CD14-positive monocyte (primary cell): ENCODE measurements around the gene SLC2A6. TPM values are rescaled to one million over a fixed set of nuclear protein-coding genes. Genes with fewer than 3 reads are reported as not detected.

Experiments
- DNase-seq, 3 donors: peaks; one replicate each; pipeline ENCODE4 v3.0.0-alpha.2; 2011 to 2022
- H2AFZ ChIP-seq: 2 replicates; pipeline ENCODE4 v1.6.0; 2012; ENCODE audit warnings: mild to moderate bottlenecking, low read depth, low read length, inconsistent platforms; ENCODE audit not compliant: insufficient read depth, poor library complexity, severe bottlenecking
- H3K27ac ChIP-seq, 2 donors: 1 replicate in 1 of 2; 2 replicates in 1 of 2; pipeline ENCODE4 v1.5.1; 2012 to 2013; ENCODE audit warnings: low read length in 2 of 2, control low read depth in 1 of 2, inconsistent platforms in 1 of 2, low read depth in 1 of 2, mild to moderate bottlenecking in 1 of 2
- H3K27me3 ChIP-seq, 2 donors: one replicate each; pipeline versions ENCODE4 v1.6.0 to v1.6.1; 2011 to 2013; ENCODE audit warnings: low read length in 2 of 2; ENCODE audit not compliant: control insufficient read depth in 2 of 2, insufficient read depth in 2 of 2
- H3K36me3 ChIP-seq, 2 donors: replicated peaks in 1 of 2; 1 replicate in 1 of 2; 2 replicates in 1 of 2; pipeline versions ENCODE4 v1.5.1 to v1.6.1; 2012 to 2013; ENCODE audit warnings: low read length in 2 of 2, control low read depth in 1 of 2, inconsistent platforms in 1 of 2, mild to moderate bottlenecking in 1 of 2; ENCODE audit not compliant: insufficient read depth in 2 of 2, control insufficient read depth in 1 of 2
- H3K4me1 ChIP-seq, 2 donors: 1 replicate in 1 of 2; 2 replicates in 1 of 2; pipeline versions ENCODE4 v1.5.1 to v1.6.1; 2012 to 2013; ENCODE audit warnings: low read length in 2 of 2, control low read depth in 1 of 2, inconsistent platforms in 1 of 2, mild to moderate bottlenecking in 1 of 2, moderate library complexity in 1 of 2; ENCODE audit not compliant: insufficient read depth in 2 of 2, control insufficient read depth in 1 of 2
- H3K4me2 ChIP-seq: replicated peaks from 2 replicates; pipeline ENCODE3; 2012; ENCODE audit warnings: low read length, moderate library complexity, mild to moderate bottlenecking; ENCODE audit not compliant: poor library complexity, severe bottlenecking; ENCODE audit errors: extremely low read depth
- H3K4me3 ChIP-seq, 3 experiments: fragments of 200-600 bp in 1 of 3; sonication (generic) in 1 of 3; replicated peaks in 1 of 3; 1 replicate in 2 of 3; 2 replicates in 1 of 3; pipeline ENCODE4 v1.5.1; 2011 to 2013; ENCODE audit warnings: low read length in 3 of 3, mild to moderate bottlenecking in 3 of 3, control low read depth in 2 of 3, low read depth in 2 of 3, inconsistent platforms in 1 of 3, moderate library complexity in 1 of 3
- H3K79me2 ChIP-seq: 2 replicates; pipeline ENCODE4 v1.6.0; 2012; ENCODE audit warnings: mild to moderate bottlenecking, control low read depth, inconsistent platforms, low read length, moderate library complexity; ENCODE audit not compliant: insufficient read depth
- H3K9ac ChIP-seq: 2 replicates; pipeline ENCODE4 v1.6.0; 2017; ENCODE audit warnings: low read length, mild to moderate bottlenecking; ENCODE audit not compliant: insufficient read depth, poor library complexity, severe bottlenecking
- H3K9me3 ChIP-seq, 2 donors: replicated peaks in 1 of 2; 1 replicate in 1 of 2; 2 replicates in 1 of 2; pipeline versions ENCODE4 v1.5.1 to v1.6.1; 2012 to 2013; ENCODE audit warnings: low read length in 2 of 2, control low read depth in 1 of 2; ENCODE audit not compliant: control insufficient read depth in 1 of 2, insufficient read depth in 1 of 2
- H4K20me1 ChIP-seq: 2 replicates; pipeline ENCODE4 v1.6.0; 2012; ENCODE audit warnings: mild to moderate bottlenecking, low read length, control low read depth, moderate library complexity; ENCODE audit not compliant: insufficient read depth
- H3K27ac Mint-ChIP-seq, 7 donors: one replicate each; pipeline ENCODE4 v1.8.0; 2020; ENCODE audit warnings: mild to moderate bottlenecking in 7 of 7, mixed read lengths in 7 of 7, moderate library complexity in 6 of 7, inconsistent platforms in 2 of 7
- H3K27me3 Mint-ChIP-seq, 3 donors: one replicate each; pipeline ENCODE4 v1.8.0; 2021 to 2022; ENCODE audit warnings: low read depth in 3 of 3, mild to moderate bottlenecking in 3 of 3, mixed read lengths in 3 of 3, moderate library complexity in 3 of 3, inconsistent platforms in 1 of 3
- H3K36me3 Mint-ChIP-seq, 2 donors: one replicate each; pipeline ENCODE4 v1.8.0; 2020; ENCODE audit warnings: mixed read lengths in 2 of 2, inconsistent platforms in 1 of 2, mild to moderate bottlenecking in 1 of 2
- H3K4me1 Mint-ChIP-seq: one replicate; pipeline ENCODE4 v1.8.0; 2020; ENCODE audit warnings: mild to moderate bottlenecking, mixed read lengths
- H3K4me3 Mint-ChIP-seq, 2 donors: one replicate each; pipeline ENCODE4 v1.8.0; 2020; ENCODE audit warnings: mild to moderate bottlenecking in 2 of 2, mixed read lengths in 2 of 2, moderate library complexity in 1 of 2
- H3K9me3 Mint-ChIP-seq, 7 donors: one replicate each; pipeline ENCODE4 v1.8.0; 2020 to 2022; ENCODE audit warnings: mixed read lengths in 7 of 7, mild to moderate bottlenecking in 6 of 7, moderate library complexity in 6 of 7, inconsistent platforms in 2 of 7
- WGBS: methylation state at CpG from one replicate; pipeline ENCODE4 v1.1.5; 2013; ENCODE audit warnings: missing lambda C conversion rate; ENCODE audit not compliant: insufficient coverage; 5-methylcytosine and 5-hydroxymethylcytosine counted together
- intact Hi-C, 2 donors: fragments of 100-400 bp; cut with micrococcal nuclease; formaldehyde crosslinking; loops; one replicate each; pipeline versions ENCODE4 v1.15.0 to v1.15.1; 2023
- polyA plus RNA-seq, 3 donors: library from polyadenylated mRNA; depleted of rRNA in 1 of 3; unstranded in 2 of 3; stranded (reverse) in 1 of 3; fragments of 300-500 nt in 2 of 3; fragments of >200 nt in 1 of 3; fragmentation: Illumina TruSeq in 2 of 3; gene quantifications; 1 replicate in 2 of 3; 2 replicates in 1 of 3; pipeline ENCODE4 v1.2.3, GENCODE V29; 2012 to 2021
- TF ChIP-seq, protein P1 (sequence below): fragments of 200-600 bp; IDR thresholded peaks from one replicate; pipeline ENCODE4 v1.8.0; 2022; ENCODE audit warnings: antibody characterized with exemption, mild to moderate bottlenecking

The SLC2A6 gene
- polyA plus RNA-seq, 3 donors, result 43.2 to 127 (median 60.4) TPM

DNA sequence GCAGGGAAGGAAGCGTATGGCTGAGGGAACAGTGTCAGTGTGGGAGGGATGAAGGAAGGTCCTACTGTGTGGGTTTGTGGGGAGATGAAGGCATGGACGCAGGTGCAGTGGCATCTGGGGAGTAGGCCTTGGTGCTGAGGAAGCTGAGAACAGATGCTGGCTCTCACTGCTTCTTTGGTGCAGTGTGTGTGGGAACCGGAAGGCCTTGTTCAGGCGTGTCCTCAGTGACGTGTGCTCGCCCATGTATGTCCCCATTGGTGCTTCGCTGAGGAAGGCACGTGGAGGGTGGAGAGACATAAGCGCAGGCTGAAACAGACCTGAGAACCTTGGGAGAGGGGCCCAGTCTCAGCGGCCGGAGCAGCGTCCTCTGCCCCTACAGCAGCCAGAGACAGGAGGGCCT is 38.0 kb downstream of the SLC2A6 start:
- 94% methylated on average over 9 of the region's 12 CpGs for WGBS
- H3K4me1 Mint-ChIP-seq, result no peaks in the 10 kb centered on the region
- H3K79me2 ChIP-seq, result no peaks in the 10 kb centered on the region
- H3K27ac Mint-ChIP-seq, result no peak overlapping the region
- H3K36me3 ChIP-seq, result no peaks in the 10 kb centered on the region
- H3K36me3 Mint-ChIP-seq, result no peaks in the 10 kb centered on the region
- no peak overlapping the region for H3K4me3 Mint-ChIP-seq
- no peak for DNase-seq
- H3K27ac ChIP-seq, result no peak overlapping the region
- H2AFZ ChIP-seq, result no peak overlapping the region
- no peaks in the 10 kb centered on the region for H3K27me3 ChIP-seq
- H3K9me3 ChIP-seq, result no peaks in the 10 kb centered on the region
- peaks cover 0 to 2% (median 0%) of the 10 kb centered on the region in 7 donors for H3K9me3 Mint-ChIP-seq
- no peak overlapping the region for H3K9ac ChIP-seq
- H3K4me2 ChIP-seq, result no peak overlapping the region
- H4K20me1 ChIP-seq, result no peaks in the 10 kb centered on the region
- intact Hi-C loops, result no loop called here
- no peak overlapping the region for H3K4me3 ChIP-seq
- H3K27me3 Mint-ChIP-seq, result peaks cover 0 to 9% (median 3%) of the 10 kb centered on the region in 3 donors
- no peaks in the 10 kb centered on the region for H3K4me1 ChIP-seq
- TF ChIP-seq, protein P1, sequence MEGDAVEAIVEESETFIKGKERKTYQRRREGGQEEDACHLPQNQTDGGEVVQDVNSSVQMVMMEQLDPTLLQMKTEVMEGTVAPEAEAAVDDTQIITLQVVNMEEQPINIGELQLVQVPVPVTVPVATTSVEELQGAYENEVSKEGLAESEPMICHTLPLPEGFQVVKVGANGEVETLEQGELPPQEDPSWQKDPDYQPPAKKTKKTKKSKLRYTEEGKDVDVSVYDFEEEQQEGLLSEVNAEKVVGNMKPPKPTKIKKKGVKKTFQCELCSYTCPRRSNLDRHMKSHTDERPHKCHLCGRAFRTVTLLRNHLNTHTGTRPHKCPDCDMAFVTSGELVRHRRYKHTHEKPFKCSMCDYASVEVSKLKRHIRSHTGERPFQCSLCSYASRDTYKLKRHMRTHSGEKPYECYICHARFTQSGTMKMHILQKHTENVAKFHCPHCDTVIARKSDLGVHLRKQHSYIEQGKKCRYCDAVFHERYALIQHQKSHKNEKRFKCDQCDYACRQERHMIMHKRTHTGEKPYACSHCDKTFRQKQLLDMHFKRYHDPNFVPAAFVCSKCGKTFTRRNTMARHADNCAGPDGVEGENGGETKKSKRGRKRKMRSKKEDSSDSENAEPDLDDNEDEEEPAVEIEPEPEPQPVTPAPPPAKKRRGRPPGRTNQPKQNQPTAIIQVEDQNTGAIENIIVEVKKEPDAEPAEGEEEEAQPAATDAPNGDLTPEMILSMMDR, result no peak

DNA sequence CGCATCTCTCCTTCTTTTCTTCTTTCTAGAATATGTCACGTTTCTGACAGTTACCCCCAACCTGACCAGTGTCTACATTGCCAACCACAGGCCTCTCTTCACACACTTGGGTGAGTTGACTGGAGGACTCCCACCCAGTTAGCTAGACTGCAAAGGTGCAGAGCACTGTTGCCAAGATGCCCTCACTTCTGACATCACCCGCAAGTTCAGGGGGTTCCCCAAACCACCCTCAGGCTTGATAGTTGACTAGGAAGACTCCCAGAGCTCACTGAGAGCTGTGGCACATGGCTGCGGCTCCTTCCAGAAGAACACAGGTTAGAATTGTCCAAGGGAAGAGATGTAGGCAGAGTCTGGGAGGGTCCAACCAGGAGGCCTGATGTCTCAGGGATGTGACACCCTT is 39.6 kb downstream of the SLC2A6 start:
- 100% methylated on average over 3 of the region's 4 CpGs for WGBS
- Histone ChIP-seq H3K9ac (no peak overlapping the region), H4K20me1 (no peaks in the 10 kb centered on the region), H3K4me1 (no peaks in the 10 kb centered on the region), H3K9me3 (no peaks in the 10 kb centered on the region), H3K79me2 (no peaks in the 10 kb centered on the region), H2AFZ (no peak overlapping the region), H3K27me3 (no peaks in the 10 kb centered on the region), H3K36me3 (no peaks in the 10 kb centered on the region), H3K27ac (no peak overlapping the region), H3K4me2 (no peak overlapping the region), H3K4me3 (no peak overlapping the region)
- Mint-ChIP-seq H3K27ac (peak overlapping the region in 1 of 7 donors; percentile 8), H3K9me3 (peaks cover 0 to 2% (median 0%) of the 10 kb centered on the region in 7 donors), H3K4me3 (no peak overlapping the region), H3K27me3 (peaks cover 0 to 9% (median 3%) of the 10 kb centered on the region in 3 donors), H3K36me3 (no peaks in the 10 kb centered on the region), H3K4me1 (no peaks in the 10 kb centered on the region)
- TF ChIP-seq, protein P1, result no peak
- DNase-seq, result no peak
- intact Hi-C loops, result no loop called here
